Bronchial epithelial cell (primary cell): ENCODE data around the gene P2RX2. TPM values are rescaled to one million over a fixed set of nuclear protein-coding genes. Genes with fewer than 3 reads are reported as not detected.

Experiments used
- DNase-seq: peaks from one replicate; pipeline ENCODE4 v3.0.0-alpha.2; 2010; ENCODE audit warnings: low read depth
- FAIRE-seq: peaks from 2 replicates; lab custom pipeline; 2011; peaks lifted over from hg19 to GRCh38; lab: Jason Lieb, UNC
- H3K27me3 ChIP-seq: 2 replicates; pipeline ENCODE4 v1.5.1; 2011; ENCODE audit warnings: low read length; ENCODE audit not compliant: control insufficient read depth, insufficient read depth
- H3K36me3 ChIP-seq: 2 replicates; pipeline ENCODE4 v1.5.1; 2011; ENCODE audit warnings: low read length; ENCODE audit not compliant: control insufficient read depth, insufficient read depth
- H3K4me3 ChIP-seq: 2 replicates; pipeline ENCODE4 v1.5.1; 2011; ENCODE audit warnings: mild to moderate bottlenecking, low read depth, low read length, control low read depth
- total RNA-seq: library from RNA; depleted of rRNA; stranded (reverse); fragments of >200 nt; gene quantifications from 2 replicates; pipeline ENCODE4 v1.2.1, GENCODE V29; 2014
- TF ChIP-seq, protein P1 (sequence below): IDR thresholded peaks from 2 replicates; pipeline ENCODE4 v1.5.1; 2011; ENCODE audit warnings: mild to moderate bottlenecking, moderate library complexity, low read length, control low read depth, inconsistent platforms; ENCODE audit not compliant: insufficient read depth, severe bottlenecking

Gene P2RX2
- total RNA-seq, 1 donor from 2014 or later = not detected

- DNase-seq = peak; percentile 30
- Histone ChIP-seq H3K27me3 (peaks cover 20% of the 10 kb centered on the region), H3K36me3 (no peaks in the 10 kb centered on the region), H3K4me3 (peak overlapping the region; percentile 29)
- TF ChIP-seq, protein P1, sequence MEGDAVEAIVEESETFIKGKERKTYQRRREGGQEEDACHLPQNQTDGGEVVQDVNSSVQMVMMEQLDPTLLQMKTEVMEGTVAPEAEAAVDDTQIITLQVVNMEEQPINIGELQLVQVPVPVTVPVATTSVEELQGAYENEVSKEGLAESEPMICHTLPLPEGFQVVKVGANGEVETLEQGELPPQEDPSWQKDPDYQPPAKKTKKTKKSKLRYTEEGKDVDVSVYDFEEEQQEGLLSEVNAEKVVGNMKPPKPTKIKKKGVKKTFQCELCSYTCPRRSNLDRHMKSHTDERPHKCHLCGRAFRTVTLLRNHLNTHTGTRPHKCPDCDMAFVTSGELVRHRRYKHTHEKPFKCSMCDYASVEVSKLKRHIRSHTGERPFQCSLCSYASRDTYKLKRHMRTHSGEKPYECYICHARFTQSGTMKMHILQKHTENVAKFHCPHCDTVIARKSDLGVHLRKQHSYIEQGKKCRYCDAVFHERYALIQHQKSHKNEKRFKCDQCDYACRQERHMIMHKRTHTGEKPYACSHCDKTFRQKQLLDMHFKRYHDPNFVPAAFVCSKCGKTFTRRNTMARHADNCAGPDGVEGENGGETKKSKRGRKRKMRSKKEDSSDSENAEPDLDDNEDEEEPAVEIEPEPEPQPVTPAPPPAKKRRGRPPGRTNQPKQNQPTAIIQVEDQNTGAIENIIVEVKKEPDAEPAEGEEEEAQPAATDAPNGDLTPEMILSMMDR = peak; percentile 76
- no peak for FAIRE-seq
Observed at GRCh38 chr12:132600048-132601032, 18.2 kb upstream of the P2RX2 start.

DNA sequence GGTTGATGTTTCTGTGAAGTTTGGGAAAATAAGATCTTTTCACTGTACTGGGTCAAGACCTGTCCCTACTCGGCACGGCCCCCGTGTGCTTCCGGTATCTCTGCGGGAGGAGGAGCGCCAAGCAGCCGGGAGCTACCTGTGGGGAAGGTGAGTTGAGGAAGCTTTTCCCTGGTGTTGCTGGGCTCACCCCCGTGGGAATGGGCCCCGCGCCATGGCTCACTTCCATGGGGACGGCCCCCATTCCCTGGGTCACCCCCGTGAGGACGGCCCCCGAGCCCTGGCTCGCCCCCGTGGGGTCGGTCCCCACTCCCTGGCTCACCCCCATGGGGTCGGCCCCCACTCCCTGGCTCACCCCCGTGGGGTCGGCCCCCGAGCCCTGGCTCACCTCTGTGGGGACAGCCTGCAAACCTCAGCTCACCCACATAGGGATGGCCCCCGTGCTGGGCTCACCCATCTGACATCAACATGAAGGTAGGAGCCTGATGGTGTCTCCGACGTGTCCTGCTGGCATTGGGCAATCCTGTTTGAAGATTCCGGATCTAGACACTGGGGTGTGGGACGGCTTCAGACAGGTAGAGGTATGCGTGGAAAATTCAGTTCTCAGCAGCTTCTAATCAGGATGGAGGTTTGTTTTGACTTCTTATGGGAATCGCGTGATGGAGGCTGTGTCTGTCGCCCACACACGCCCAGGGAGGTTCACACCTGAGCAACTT, 17.2 kb upstream of the P2RX2 start:
- no peaks in the 10 kb centered on the region for H3K36me3 ChIP-seq
- peaks cover 20% of the 10 kb centered on the region for H3K27me3 ChIP-seq
- TF ChIP-seq, protein P1 = no peak
- H3K4me3 ChIP-seq = no peak overlapping the region
- FAIRE-seq (no peak), DNase-seq (no peak)

DNA sequence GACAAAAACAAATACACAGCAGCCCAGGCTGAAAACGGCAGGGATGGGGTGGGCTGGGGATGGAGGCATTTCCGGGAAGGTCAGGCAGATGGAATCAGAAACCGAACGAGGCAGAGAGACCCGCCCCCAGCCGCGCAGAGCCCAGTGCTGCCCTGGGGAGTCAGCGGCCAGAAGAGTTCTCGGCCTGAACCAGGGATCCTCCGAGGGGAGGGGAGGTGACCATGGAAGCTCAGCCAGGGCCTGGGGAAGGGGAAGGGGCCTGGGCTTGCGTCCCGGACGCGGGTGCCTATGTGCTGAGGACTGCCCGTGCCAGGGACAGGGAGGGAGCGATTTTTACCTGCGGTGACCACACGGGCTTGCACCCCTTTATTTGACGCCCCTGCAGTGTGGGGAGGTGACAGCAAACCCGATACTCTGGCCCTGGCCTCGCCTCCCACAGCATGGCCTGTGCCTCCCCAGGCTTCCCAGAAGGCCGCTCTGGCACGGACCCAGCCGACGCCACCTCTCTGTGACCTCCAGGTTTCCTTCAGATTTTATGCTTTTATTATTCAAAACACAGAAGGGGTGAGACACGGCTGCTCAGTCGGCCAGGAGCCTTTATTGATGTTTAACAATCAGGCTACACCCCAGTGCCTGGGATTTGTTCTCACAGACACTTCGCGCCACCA, 15.9 kb upstream of the P2RX2 start:
- FAIRE-seq (no peak), DNase-seq (no peak)
- Histone ChIP-seq H3K27me3 (peaks cover 21% of the 10 kb centered on the region), H3K4me3 (no peak overlapping the region), H3K36me3 (no peaks in the 10 kb centered on the region)
- TF ChIP-seq, protein P1 = no peak

DNA sequence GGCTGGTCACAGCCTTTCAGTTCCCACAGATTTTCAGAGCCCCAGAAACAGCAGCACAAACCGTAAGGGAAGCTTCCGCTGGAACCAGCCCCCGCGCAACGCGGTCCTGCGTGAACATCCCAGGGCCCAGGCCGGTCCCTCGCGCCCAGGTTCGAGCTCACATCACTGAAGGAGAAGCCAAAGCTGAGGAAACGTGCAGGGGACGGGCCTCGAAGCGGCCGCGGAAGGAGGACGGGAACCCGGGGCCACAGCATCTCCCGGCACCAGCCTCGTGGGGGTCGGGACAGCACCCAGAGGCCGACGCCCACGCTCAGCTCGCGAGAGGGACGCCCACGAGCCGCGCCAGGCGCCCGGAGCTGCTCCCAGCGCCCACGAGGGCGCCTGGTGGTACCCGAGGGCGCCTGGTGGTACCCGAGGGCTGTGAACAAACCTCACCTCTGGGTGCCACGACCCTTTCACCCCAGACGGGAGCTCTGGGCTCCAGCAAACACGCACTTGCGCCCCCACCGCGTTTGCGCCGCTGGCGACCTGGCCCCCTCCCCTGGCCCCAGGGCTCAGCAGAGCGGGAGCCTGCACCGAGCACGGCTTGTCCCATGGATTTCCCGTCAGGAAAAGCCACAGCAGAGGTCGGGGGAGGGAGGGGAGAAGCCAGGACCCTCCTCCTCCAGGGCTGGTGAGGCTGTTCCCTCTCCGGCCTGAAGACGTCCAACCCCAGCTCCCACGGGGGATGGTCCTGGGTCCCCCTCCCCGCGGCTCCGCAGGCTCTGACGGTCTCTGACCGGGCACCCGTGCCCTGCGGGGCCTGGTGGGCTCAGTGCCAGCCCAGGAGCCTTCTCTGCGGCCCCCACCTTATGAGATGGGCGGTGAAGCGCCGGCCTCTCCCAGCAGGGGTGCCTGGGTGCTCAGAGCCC, 15.1 kb upstream of the P2RX2 start:
- FAIRE-seq = no peak
- DNase-seq = no peak
- TF ChIP-seq, protein P1 = no peak
- Histone ChIP-seq H3K36me3 (no peaks in the 10 kb centered on the region), H3K4me3 (no peak overlapping the region), H3K27me3 (peaks cover 24% of the 10 kb centered on the region)

GRCh38 chr12:132604151-132604618, 14.4 kb upstream of the P2RX2 start:
- Histone ChIP-seq H3K27me3 (peaks cover 22% of the 10 kb centered on the region), H3K36me3 (no peaks in the 10 kb centered on the region), H3K4me3 (no peak overlapping the region)
- DNase-seq (no peak), FAIRE-seq (no peak)
- TF ChIP-seq, protein P1 = no peak
